SK-N-MC (cell line): Measurements from ENCODE around the gene TASP1.

Experiments used
- EZH2 ChIP-seq: fragments of 200-600 bp; sonication (generic); IDR thresholded peaks from one replicate; pipeline ENCODE4 v1.6.1; 2017; ENCODE audit warnings: antibody characterized with exemption
- POLR2AphosphoS5 ChIP-seq: IDR thresholded peaks from 2 replicates; pipeline ENCODE4 v1.6.1; 2012; ENCODE audit warnings: mild to moderate bottlenecking, low read depth, low read length, borderline replicate concordance

- TF ChIP-seq POLR2AphosphoS5 (no peak), EZH2 (no peak)
These were observed 222.2 kb downstream of the TASP1 start for GRCh38 chr20:13416531-13416930.
